ENCODE data around the gene RNF150. TPM values are rescaled to one million over a fixed set of nuclear protein-coding genes. Genes with fewer than 3 reads are reported as not detected.

RNF150 gene
- total RNA-seq, 1 donor from 2014 or later, result 1.6 TPM

DNA sequence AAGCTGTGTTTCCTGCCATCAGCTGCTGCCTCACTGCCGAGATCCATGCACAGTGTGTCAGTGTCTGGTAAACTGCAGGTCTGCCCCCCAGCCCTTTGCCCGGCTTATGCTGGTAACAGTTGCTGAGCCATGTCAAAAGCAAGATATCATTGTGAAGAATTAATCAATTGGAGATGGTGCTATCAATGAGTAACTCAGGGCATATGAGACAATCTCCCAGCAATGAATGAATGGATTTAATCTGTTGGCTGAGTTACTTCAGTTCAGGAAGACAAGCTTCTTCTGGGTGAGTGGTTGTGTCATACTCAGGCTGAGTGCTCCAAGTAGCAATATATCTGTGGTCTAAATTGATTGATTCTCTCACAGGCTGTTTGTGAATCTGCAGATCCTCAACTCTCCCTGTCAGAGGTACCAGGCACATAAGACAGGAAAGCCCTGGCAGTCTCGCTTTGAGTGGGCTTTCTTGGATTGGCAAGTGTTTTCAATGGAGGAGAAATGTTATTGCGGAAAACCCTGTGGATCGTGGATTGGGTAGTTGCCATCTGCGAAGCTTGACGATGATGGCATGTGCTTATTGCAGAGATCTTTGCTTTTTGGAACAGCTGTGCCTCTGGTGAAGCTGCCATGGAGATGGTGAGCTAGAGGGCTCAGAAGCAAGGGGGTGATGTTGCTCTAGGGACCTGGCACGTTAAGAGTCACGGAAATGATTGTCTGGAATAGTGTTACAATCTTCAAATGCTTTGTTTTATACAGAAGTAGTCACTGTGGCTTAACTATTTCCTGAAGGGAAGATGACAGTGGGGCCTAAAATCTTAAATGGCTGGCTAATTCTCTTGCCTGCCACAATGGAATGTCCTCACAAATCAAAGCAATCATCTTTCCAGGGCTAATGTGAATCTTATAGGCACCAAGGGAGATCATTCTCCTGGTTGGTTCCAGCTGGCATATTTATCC lies 229.5 kb downstream of the RNF150 start:
- no peak for ATAC-seq

DNA sequence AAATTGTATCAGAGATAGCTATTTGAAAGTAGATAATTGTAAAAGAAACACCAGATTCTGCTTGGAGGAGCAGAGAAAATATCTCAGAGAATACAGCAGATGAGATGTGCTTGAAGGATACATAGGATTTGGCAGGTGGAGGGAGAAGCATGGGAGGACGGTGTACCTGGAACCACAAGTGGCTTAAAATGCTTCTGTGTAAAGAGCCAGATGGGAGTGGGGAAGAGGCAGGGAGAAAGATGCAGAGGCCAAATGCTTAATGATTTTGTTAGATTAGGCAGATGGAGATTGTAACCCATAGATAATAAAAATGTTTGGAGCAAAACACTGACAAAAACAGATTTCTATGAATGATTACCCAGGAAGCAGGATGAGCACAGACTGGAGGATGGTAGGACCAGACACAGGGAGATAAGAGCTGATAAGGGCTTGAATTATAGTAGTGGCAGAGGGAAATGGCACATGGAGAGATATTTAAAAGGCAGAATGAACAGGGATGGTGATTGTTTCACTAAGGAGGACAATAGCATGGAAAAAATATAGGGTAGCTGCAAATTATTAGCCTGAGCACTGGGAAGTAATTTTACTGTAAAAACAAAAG lies 231.4 kb downstream of the RNF150 start:
- no peak for ATAC-seq

DNA sequence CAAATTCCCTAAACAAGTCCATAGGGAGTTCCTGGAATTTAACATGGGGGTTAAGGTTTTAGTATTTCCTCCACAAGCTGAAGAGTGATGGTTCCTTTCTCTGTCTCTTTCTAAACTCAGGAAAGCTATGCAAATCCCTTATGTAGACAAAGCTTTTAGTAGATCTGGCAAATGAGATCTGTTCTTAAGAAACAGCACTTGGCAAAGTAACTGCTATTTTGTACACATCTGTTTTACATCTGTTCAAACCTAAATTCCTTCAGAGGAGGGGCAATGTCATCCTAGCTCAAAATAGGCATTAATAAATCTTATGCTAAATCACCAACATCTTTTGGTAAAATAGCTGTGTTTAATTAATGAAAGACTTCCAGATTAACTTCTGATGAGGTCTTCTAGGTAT lies 239.3 kb downstream of the RNF150 start:
- no peak for ATAC-seq

DNA sequence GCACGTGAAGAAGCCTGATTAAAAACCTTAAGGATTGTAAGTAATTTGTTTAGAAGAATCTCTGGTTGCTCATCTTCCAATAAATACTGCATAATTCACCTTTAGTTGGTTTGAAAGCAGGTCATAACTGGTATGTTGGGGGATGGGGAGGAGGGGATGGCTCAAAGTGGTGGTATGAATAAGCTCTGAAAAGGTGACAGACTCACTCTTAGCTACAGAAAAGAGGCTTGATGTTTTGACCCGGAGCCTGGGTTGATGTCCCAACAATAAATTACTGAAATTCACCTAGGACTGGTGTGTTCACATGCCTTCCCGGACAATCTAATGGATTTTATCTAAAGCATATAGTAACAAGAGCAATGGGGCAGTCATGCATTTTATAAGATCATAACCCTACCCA lies 245.2 kb downstream of the RNF150 start:
- ATAC-seq, result no peak

DNA sequence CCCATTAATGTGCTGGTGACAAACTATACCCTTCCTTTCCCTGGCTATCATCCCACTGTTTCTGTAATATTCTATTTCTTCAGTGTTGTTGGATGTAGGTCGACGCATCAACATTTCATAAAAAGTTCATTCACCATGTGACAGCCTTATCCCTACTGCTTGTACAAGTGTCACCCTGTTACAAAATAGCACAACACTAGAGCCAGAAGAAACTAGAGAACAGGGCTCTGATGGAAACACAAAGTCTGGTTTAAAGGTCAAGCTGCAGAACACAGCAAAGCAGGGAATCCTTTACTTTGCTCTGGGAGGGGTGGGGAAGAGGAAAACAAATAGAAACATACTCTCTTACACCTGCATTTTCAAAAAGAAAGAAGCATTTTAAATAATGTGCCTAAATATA lies 245.8 kb downstream of the RNF150 start:
- ATAC-seq, result no peak

DNA sequence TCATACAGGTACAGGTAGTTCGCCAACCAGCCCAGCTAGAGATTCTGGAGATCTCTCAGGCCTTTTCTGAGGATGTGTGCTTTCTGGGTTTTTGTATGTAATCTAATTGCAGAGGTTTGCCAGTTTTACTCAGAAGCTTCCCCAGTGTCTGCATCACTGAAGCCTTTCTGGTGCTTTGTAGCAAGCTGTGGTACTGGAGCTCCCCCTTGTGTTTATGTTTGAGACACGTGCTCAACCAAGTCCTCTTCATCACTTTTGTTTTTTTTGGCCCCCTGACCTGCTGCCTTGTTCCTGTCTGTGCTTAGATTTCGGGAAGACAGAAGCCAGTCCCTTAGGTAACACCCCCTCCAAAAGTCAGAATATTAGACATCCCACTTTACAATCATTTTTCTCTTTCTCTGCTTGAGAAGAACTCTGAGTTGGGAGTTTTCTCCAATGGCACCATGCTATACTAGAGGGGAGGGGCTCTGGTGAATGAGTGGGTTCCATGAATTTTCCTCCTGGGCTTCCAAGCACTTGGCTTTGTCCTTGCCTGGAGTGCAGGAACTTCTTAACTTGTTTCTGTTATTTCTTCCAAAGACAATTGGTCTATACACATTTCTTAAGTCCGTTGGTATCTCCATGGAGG lies 248.7 kb downstream of the RNF150 start:
- ATAC-seq, result peak; percentile 73

DNA sequence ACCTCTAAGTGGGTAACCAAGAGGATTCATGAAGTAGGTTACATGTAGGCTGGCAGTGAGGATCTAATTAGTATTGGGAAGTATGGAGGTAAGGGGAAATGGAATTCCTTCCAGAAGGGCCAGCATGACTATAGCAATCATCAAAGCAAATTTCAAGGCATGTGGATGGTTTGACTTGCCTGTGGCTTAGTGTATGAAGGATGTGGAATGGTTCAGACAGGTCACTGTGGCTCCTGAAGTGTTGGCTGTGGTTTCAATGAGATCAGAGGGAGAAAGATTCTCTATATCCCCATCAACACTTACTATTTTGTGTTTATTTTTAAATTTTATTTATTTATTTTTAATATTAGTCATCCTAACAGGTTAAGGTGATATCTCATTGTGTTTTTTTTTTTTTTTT lies 255.5 kb downstream of the RNF150 start:
- ATAC-seq, result no peak

DNA sequence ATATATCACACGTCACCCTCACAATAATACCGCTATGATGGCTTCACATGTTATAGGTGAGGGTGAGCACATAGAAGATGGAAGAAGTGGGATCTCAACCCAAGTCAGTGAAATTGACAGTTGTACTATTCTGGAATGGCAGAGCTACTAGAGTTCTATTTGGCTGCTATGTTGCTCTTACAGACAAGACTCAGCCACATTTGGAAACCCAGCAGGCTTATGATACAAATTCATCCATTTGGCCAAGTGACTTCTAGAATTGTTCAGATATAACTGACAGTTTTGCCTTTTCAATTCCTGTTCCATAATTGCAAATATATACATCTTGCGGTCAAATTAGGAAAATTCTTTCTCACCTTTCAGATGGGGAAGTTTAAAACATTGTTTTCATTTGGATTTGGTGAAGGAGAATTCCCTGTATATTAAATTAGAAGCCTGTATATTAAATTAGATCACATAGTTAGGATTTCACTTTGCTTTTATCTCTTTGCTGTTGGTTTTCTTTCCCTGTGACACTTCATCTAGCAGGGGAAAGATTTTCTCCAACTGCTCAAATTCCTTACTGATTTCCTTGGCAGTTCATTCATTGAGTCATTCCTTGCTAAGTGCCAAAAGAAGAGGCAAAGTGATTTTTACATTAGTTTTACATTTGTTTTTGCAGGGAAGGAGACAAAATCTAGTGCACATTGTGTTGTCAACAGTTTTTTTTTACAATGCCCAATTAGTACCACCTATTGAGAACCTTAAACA lies 256.5 kb downstream of the RNF150 start:
- ATAC-seq, result no peak

DNA sequence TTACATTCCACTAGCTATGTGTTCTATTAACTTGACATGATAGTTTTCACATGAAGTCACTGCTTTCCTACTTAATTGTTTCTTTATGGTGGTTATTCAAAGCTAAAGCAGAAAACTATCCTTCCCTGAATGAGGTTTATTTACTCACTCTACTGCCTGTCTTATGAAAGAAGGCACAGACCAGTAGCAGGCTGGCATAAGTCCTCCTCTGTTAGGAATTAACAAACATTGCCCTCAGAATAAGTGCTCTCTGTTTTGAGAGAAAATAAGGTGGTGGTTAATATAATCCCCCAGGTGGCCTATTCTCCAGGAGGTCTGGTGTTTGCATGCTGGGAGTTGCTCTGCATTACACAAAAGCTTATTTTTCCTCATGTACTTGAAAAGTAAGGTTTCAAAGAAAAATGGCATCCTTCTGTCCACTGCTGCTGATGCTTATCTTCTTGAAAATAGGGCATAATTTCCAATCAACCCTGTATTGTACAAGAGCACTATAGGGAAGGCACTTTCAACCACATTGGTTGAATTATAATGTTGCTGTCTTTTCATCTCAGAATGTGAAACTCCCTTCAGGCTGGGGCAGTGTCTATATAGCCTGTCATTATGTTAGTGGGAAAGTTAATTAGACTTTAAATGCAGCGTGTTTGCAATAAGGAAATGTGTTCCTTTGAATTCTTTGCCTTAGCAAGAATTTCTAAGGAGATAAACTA lies 257.4 kb downstream of the RNF150 start:
- no peak for ATAC-seq

DNA sequence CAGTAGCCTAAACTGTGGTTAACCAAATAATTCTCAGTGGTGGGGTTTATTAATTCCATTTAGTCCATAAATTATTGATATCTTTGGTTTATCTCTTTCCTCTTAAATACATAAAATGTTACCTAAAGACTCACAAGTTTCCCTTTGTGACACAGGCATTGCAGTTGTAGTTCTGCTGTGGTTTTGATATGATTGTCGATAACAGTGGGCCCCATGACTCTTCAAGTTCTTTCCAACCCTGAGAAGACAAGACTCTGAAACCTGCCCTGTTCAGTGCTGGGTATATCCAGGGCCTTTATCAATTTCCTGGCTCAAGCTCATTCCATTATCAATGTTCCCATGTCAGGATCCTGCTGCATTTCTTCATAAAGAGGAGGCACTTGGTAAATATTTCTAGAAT lies 259.2 kb downstream of the RNF150 start:
- ATAC-seq, result no peak

DNA sequence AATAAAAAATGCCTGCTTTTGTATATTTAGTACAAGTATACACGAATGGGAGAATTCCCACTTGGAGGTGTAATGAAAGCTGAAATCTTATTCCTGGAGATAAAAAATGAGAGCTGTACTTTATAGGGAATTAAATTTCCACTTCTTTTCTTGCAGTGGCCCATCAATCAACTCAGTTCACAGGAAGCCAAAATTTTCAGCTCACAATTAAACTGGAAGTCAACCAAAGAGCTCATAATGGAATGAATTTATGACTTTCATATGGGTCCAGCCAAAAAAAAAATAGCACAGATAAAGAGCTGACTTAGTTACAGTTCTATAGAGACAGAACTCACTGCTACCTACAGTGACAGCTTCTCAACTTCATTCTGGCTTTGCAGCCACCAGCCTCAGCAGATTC lies 261.9 kb downstream of the RNF150 start:
- no peak for ATAC-seq

DNA sequence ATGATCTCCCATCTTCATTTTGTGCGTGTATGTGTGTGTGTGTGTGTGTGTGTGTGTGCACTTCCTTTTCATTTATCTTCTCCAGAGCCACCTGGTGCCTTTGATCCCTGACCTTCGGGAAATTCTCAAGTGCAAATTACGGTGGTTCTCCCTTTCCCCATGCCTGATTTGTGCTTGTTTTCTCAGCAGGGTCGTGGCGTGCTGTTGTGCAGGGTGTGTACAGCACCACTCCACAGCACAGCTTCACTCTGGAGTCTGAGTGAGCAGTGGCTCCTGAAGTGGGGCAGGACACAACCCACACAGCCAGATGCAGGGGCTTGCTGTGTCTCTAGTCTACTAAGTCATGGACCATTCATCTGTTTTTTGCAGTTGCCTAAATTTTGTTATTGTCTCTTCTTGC lies 262.8 kb downstream of the RNF150 start:
- no peak for ATAC-seq

DNA sequence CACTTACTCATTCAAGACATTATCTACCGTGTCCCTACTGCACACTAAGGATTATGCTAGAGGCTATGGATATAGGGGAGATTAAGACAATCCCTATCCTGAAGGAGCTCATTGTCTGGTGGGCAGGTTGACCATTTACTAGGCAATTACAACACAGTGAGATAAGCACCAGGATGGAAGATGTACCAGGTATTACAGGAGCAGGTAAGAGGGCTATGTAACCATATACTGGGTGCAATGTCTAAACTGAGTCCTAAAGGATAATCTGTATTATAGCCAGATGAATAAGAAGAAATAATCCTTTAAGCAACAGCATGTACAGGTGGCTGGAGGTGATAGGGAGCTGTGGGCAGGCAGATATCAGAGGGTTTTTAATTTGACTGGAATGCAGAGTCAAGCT lies 263.8 kb downstream of the RNF150 start:
- no peak for ATAC-seq

DNA sequence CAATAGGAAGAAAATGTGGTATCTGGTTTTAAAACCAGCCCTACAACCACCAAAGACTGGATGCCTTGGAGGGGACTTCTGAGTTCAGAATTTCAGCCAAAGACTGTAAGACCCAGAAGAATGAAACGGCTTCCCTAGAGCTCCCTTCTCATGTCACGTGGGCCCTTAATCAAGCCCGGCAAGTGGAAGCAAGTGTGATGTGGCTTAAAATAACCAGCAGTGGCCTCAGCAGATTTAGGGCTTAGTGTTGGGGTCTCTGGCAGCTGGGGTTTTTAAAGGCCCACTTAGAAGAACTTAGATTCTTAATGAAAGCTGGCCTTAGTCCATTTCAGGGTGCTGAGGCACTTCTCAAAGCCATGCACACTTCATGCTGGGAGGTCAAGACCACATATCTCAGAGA lies 265.9 kb downstream of the RNF150 start:
- ATAC-seq, result no peak

DNA sequence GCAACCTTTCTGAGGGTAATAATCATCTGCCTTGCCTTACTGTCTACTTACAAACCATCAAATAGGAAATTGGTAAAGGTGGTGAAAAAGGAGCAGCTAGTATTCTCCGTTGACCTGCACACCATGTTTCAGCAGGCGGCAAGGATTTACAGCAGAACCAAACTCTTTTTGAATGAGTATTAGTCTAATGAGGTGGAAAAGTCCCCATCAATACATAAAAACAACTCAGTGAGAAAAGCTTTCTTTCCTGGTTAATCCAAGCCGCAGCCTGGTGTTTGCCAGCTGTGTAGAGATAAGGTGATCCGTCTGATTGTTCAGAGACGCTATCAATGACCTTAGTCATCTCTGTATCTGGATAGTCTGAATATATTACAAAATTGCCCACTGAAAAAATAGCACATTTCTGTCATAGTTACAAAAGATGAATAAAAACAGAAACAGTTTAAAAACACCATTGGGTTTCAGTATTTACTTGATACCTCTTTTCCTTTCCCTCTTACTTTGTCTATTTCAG lies 266.7 kb downstream of the RNF150 start:
- no peak for ATAC-seq

DNA sequence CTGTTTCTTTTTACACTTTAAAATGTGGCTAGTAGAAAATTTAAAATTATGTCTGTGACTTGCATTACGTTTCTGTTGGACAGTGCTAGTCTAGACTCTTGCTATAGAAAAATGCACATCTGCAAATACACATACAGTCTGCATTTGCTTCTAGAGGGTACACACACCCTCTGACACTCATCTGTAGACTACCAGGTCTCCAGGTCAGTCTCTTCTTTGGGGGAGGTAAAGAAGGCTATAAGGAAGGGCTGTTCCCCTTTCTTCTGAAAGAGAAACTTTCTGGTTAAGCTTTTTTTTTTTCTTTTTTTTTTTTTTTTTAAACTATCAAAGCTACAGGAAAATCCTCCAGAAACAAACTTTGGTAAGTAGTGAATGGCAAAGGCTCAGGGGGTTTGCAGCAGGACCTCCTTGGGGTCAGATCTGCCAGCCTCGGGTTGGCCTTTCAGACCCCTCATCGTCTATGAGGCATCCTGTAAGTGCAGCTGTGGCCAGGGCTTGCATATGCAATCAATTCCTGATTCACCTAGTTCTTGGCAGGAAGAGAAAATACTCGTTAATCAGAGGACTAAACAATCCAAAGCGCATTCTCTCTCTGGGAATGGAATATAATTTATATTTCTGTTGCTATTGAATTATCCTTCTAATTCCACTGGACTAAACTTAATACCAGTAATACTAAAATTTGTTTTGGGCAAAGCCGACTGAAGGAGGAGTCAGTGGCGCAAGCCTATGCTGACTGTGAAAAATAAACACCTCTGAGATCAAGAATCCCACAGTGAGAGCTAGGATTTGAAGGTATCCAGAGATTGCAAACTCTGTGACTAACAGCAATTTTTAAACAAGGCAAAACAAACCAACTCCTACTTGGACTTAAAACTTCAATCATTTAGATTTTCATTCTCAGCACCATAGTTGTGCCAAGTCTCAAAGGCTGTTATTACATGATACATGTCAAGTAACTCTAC lies 267.7 kb downstream of the RNF150 start:
- ATAC-seq, result no peak

DNA sequence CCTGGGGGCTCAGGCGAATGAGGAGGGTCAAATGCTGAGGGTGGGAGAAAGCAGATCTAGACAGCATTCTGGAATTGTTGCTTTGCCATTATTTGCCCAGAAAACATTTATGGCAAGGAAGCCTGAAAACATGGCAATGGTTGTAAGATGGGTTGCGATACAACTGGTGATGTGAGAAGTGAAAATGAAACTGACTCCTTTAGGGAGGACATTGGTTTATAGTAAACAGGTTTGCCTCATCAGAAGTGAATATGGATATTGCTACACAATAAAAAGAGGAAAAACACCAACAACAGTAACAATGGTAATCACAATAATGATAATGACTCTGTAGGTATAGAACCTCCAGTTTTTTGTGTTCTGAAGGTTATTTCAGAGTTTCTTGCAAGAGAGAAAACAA lies 270.1 kb downstream of the RNF150 start:
- no peak for ATAC-seq

DNA sequence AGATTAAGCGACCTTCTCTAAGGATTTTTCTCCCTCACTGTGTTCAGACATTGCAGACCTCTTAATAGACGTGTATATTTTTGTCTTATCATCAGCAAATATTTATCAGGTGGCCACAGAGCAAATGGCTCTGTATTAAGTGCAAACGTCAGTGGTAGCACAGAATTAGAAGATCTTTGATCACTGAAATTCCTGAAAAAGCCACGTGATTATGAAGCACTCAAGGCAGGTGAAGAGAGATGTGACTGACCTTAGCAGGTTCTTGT lies 271.2 kb downstream of the RNF150 start:
- ATAC-seq, result no peak

DNA sequence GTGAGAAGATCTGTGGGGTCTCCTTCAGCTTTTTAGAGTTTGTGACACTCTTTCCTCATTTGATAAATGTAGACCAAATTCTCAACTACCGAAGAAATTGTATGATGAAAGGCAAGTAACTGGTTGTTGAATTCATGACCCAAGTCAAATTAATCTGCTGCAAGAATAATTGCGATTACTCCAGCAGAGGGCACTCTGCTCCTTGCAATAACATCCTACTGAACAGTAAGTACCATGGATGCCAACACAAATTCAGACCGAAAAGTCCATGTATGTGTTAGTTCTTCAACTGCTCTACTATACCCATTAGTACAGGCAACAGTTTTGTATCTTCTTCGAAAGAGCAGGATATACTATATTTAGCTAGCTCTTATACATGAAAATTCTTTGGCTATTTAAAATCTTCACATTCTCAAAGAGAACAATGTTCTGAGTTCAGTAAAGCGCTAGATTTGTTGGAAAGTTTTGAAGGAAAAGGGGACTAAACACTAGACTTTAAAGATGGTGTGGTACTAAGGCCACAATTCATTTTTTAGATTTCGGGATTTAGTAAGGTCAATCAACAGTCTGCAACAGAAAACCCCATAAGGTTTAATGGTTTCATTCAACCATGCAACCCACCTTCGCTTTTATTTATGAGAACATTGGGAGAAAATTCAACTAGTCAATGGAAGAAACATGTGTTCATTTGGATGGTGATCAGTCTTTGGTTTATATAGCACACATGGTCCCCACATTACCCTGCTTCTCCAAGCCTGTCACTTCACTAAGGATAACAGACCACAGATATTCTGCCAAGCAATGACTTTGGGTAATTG lies 271.7 kb downstream of the RNF150 start:
- ATAC-seq, result peak; percentile 51

DNA sequence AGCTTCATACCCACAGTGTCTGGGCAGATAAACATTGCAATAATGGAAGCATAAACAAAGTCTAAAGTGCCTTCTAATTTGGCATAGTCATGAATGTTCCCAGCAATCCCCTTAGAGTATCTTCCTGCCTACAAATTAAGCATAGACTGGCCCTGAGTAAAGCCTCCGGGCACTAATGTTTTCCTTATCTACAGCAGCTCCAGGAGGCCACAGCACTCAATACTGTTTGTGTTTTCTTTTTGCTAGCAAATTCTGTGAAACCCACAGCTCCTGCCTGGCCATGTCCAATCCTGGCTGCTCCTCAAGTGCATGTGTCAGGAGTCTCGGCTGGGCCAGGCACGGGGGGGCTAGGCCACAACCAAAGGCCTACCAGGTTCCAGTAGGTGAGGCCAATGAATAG lies 274.4 kb downstream of the RNF150 start:
- no peak for ATAC-seq
